Measurements from ENCODE around the gene ERICH3.

ERICH3 gene

GRCh38 chr1:74526708-74527107 is 146.9 kb downstream of the ERICH3 start:
- no peak overlapping the region for H3K4me3 ChIP-seq (ENCODE audit: low read length)
- DNase-seq (ENCODE audit: low read depth) = no peak
- no peak for TF ChIP-seq CTCF (IDR thresholded peaks at IDR 0.05; ENCODE audit: insufficient read depth, low read depth, low read length, missing control alignments)

- TF ChIP-seq CTCF (IDR thresholded peaks at IDR 0.05; ENCODE audit: insufficient read depth, low read depth, low read length, missing control alignments) = no peak
- no peak overlapping the region for H3K4me3 ChIP-seq (ENCODE audit: low read length)
- no peak for DNase-seq (ENCODE audit: low read depth)
These were observed 149.6 kb downstream of the ERICH3 start for GRCh38 chr1:74523873-74524480.

GRCh38 chr1:74522148-74522547 is 151.4 kb downstream of the ERICH3 start:
- peak; percentile 10 for DNase-seq (ENCODE audit: low read depth)
- no peak for TF ChIP-seq CTCF (IDR thresholded peaks at IDR 0.05; ENCODE audit: insufficient read depth, low read depth, low read length, missing control alignments)
- no peak overlapping the region for H3K4me3 ChIP-seq (ENCODE audit: low read length)
